Erythroblast (primary cell): ENCODE measurements around the gene RNASET2.

Experiments
- GATA1 ChIP-seq: IDR thresholded peaks from 2 replicates; pipeline ENCODE4 v1.6.1; 2011; ENCODE audit warnings: low read depth, mild to moderate bottlenecking, control low read depth, low read length, moderate library complexity
- POLR2A ChIP-seq: IDR thresholded peaks from 2 replicates; pipeline ENCODE4 v1.6.1; 2011; ENCODE audit warnings: mild to moderate bottlenecking, low read length

DNA sequence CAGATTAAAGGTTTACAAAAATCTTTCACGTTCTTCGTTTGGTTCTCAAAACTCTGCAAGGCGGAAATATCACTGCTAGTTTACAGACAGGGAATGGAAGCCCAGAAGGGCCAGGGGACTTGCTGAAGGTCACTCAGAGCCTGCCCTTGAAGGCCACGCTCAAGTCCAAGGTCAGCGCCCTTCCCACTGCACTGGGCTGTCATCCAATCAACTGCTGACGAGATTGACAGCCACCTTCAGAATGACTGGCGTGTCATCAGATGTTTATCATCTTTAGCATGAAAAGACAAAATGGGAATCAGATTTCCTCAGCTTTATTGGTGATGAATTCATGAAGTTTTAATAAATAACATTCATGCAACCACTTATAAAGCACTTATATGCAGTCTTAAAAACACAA is 16.5 kb downstream of the RNASET2 start:
- TF ChIP-seq POLR2A (no peak), GATA1 (no peak)
